ENCODE measurements around the gene PRKN. TPM values are rescaled to one million over a fixed set of nuclear protein-coding genes. Genes with fewer than 3 reads are reported as not detected.

The PRKN gene
- total RNA-seq, 1 donor from 2014 or later = 2.6 TPM

DNA sequence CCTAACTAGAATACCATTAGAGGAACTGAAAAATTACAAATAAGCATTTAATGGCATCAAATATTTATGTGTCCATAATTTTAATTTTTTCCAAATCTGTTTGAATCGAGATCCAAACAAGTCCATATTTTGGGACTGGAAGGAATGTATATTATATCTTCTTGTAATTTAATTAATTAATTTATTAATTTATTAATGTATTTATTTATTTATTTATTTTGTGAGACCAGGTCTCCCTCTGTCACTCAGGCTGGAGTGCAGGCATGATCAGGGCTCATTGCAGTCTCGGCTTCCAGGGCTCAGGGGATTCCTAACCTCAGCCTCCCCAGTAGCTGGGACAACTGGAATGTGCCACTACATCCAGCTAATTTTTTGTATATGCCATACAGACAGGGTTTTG, 453.6 kb downstream of the PRKN start:
- intact Hi-C loops (cut with DNase I) = no loop called here
- Histone ChIP-seq H3K9me3 (no peaks in the 10 kb centered on the region), H3K4me1 (no peaks in the 10 kb centered on the region), H3K36me3 (no peaks in the 10 kb centered on the region), H3K27ac (no peak overlapping the region), H3K27me3 (no peaks in the 10 kb centered on the region), H3K4me3 (no peak overlapping the region)
- TF ChIP-seq, protein P1, sequence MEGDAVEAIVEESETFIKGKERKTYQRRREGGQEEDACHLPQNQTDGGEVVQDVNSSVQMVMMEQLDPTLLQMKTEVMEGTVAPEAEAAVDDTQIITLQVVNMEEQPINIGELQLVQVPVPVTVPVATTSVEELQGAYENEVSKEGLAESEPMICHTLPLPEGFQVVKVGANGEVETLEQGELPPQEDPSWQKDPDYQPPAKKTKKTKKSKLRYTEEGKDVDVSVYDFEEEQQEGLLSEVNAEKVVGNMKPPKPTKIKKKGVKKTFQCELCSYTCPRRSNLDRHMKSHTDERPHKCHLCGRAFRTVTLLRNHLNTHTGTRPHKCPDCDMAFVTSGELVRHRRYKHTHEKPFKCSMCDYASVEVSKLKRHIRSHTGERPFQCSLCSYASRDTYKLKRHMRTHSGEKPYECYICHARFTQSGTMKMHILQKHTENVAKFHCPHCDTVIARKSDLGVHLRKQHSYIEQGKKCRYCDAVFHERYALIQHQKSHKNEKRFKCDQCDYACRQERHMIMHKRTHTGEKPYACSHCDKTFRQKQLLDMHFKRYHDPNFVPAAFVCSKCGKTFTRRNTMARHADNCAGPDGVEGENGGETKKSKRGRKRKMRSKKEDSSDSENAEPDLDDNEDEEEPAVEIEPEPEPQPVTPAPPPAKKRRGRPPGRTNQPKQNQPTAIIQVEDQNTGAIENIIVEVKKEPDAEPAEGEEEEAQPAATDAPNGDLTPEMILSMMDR (IDR thresholded peaks at IDR 0.05) = no peak
- no peak for DNase-seq (ENCODE audit: low spot score in 2 of 2)

DNA sequence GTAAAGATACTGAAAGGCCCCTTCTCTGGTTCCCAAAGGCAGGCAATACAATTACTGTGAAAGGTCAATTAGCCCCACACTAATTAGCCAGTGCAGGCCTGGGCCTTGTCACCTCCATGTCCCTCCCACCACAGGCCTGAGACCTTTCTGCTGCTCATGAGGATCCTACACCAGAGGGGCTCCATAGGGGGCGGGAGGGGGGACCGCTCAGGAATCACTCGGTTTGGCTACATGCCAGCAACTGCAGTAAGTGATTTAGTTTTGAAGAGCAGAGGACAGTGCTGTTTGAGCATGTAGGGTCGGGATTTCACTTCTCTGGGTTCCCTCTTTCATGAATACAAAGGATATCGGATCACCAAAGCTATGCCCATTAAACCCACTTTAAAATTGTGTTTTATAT, 455.6 kb downstream of the PRKN start:
- Histone ChIP-seq H3K36me3 (no peaks in the 10 kb centered on the region), H3K27ac (no peak overlapping the region), H3K9me3 (no peaks in the 10 kb centered on the region), H3K27me3 (no peaks in the 10 kb centered on the region), H3K4me1 (no peaks in the 10 kb centered on the region), H3K4me3 (no peak overlapping the region)
- TF ChIP-seq, protein P1 (IDR thresholded peaks at IDR 0.05) = no peak
- intact Hi-C loops (cut with DNase I) = no loop called here
- no peak for DNase-seq (ENCODE audit: low spot score in 2 of 2)

DNA sequence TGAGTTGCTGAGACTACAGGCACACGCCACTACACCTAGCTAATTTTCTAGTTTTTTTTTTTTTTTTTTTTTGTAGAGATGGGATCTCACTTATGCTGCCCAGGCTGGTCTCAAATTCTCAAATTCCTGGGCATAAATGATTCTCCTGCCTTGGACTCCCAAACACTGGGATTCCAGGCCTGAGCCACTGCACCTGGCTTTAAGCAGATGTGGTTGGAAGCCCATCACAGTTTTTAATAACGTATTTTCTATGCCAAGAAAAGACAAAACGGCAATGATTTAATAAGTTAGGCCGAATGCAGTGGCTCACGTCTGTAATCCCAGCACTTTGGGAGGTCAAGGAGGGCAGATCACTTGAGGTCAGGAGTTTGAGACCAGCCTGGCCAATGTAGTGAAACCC, 456.6 kb downstream of the PRKN start:
- Histone ChIP-seq H3K27ac (no peak overlapping the region), H3K27me3 (no peaks in the 10 kb centered on the region), H3K9me3 (no peaks in the 10 kb centered on the region), H3K36me3 (no peaks in the 10 kb centered on the region), H3K4me3 (no peak overlapping the region), H3K4me1 (no peaks in the 10 kb centered on the region)
- no peak for DNase-seq (ENCODE audit: low spot score in 2 of 2)
- intact Hi-C loops (cut with DNase I) = no loop called here
- TF ChIP-seq, protein P1 (IDR thresholded peaks at IDR 0.05) = no peak

DNA sequence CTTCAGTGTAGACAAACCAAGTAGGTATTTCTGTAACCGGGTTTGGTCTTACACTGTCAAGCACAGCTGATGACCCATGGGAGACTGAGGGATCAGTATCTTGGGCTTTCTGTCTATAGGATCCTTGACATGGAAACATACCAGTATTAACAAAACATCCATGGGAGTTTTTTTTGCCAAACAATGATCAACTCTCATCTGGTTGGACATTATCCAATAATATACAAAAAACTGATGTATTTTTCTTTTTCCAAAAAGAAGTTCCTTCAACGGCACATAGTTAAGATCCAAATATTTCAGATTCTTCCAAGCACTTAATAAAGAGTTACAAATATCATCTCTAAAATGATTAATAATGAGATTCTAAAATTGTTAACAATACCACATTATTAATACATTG, 459.9 kb downstream of the PRKN start:
- Histone ChIP-seq H3K4me3 (no peak overlapping the region), H3K27ac (no peak overlapping the region), H3K36me3 (no peaks in the 10 kb centered on the region), H3K27me3 (no peaks in the 10 kb centered on the region), H3K4me1 (no peaks in the 10 kb centered on the region), H3K9me3 (no peaks in the 10 kb centered on the region)
- DNase-seq (ENCODE audit: low spot score in 2 of 2) = no peak
- TF ChIP-seq, protein P1 (IDR thresholded peaks at IDR 0.05) = no peak
- intact Hi-C loops (cut with DNase I) = no loop called here

DNA sequence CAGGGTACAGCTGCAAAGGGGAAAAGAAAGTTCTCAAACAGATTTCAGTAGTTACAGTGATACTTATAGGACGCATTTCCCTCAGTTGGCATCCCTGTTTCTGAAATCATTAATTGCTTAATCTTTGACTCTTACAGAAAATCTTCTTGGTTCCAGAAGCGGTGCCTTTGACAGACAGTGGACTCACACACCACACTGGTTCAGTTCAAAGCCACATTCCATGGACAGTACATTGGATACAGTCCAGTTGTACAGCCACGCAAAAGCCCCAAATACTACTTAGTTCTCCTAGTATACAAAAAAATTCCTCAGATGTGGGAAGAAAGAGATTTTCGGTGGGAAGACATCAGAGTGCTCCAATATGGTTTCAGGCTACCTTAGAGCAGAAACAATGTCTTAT, 460.4 kb downstream of the PRKN start:
- no peak overlapping the region for H3K4me3 ChIP-seq
- H3K36me3 ChIP-seq = peaks cover 0 to 3% of the 10 kb centered on the region in 2 donors
- no peaks in the 10 kb centered on the region for H3K27me3 ChIP-seq
- no peaks in the 10 kb centered on the region for H3K4me1 ChIP-seq
- no peaks in the 10 kb centered on the region for H3K9me3 ChIP-seq
- no peak overlapping the region for H3K27ac ChIP-seq
- no peak for DNase-seq (ENCODE audit: low spot score in 2 of 2)
- intact Hi-C loops (cut with DNase I) = no loop called here
- TF ChIP-seq, protein P1 (IDR thresholded peaks at IDR 0.05) = no peak

DNA sequence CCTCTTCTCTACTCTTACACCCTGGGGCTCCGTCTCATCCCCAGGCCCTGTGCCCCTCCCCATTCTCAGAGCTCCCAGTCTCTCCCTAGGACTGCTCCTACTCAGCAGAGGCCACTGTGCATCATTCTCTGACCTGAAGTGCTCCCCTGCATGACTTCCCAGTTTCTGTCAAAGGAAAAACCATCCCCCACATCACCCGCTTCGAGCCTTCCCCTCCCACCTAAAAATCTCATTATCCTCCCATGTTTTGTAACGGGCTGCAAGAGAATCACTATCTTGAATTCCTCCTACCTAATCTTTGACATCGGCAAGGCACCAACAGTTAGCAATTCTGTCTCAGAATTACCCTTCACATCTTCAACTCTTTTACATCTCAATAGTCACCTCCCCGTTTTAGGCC, 463.0 kb downstream of the PRKN start:
- Histone ChIP-seq H3K27ac (no peak overlapping the region), H3K4me1 (no peaks in the 10 kb centered on the region), H3K9me3 (no peaks in the 10 kb centered on the region), H3K36me3 (peaks cover 0 to 3% of the 10 kb centered on the region in 2 donors), H3K4me3 (no peak overlapping the region), H3K27me3 (no peaks in the 10 kb centered on the region)
- TF ChIP-seq, protein P1 (IDR thresholded peaks at IDR 0.05) = no peak
- no peak for DNase-seq (ENCODE audit: low spot score in 2 of 2)
- intact Hi-C loops (cut with DNase I) = no loop called here
